ENCODE data around the gene GCC1. TPM values are rescaled to one million over a fixed set of nuclear protein-coding genes. Genes with fewer than 3 reads are reported as not detected.

Gene GCC1, protein sequence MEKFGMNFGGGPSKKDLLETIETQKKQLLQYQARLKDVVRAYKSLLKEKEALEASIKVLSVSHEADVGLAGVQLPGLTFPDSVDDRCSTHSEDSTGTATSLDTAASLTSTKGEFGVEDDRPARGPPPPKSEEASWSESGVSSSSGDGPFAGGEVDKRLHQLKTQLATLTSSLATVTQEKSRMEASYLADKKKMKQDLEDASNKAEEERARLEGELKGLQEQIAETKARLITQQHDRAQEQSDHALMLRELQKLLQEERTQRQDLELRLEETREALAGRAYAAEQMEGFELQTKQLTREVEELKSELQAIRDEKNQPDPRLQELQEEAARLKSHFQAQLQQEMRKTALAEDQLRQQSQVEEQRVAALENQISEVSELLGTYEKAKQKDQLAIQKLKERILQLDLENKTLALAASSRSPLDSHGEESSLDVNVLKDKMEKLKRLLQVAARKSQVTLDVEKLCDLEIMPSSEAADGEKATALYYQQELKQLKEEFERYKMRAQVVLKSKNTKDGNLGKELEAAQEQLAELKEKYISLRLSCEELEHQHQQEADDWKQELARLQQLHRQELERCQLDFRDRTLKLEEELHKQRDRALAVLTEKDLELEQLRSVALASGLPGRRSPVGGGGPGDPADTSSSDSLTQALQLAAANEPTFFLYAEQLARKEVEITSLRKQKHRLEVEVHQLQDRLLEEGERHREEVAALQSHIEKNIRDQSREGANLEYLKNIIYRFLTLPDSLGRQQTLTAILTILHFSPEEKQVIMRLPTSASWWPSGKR
- total RNA-seq: 25.6 and 34.2 TPM in 2 replicates

DNA sequence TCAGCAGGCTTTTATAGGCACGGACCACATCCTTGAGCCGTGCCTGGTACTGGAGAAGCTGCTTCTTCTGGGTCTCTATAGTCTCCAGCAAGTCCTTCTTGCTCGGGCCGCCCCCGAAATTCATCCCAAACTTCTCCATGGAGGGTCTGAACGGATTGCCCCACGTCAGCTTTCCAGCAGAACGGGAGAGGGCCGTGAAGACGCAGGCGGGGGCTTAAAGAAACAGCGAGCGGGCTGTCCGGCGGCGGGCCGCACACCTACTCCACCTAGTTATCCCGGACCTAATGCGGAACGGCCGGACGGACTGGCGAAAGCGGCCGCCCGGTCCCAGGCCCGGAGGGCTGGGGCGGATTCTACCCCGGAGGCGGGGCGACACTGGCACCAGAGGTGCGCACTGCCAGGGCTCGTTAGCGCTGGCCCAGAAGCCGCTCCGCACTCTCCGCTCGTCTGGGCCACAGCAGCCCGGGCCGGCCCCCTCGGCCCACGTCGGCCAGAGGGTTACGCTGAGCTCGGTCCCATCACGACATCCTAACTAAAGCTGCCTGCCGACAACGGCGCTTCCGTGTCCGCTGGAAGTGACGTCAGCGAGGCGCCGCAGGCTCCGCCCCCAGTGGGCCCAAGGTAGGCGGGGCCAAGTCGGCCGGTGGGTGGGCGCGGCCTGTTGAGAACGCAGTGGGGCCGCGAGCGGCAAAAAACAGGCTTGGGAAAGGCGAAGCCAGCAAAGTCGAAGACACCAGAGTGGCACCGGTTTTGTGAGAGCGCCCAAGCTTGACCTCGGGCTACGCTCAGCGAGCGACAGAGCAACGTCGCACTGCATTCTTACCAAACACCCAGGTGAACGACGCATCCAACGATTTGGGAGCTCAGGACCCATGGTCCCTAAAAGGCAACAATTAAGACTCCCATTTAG lies at the start of gene GCC1:
GCC1 (minus strand) TSS at position 553 of the 910 bp plus-strand sequence; CDS start at position 139, 414 bp downstream.

GRCh38 chr7:127618042-127618441 lies 32.6 kb upstream of the GCC1 start, which contains the start of gene PAX4:
TSS of gene PAX4 (minus strand) at chr7:127618142. CDS start at chr7:127615928, 2,214 bp downstream.

GRCh38 chr7:127588019-127588696 lies 2.8 kb upstream of the GCC1 start, which contains the start of gene ARF5:
TSS of gene ARF5 (plus strand) at chr7:127588411. CDS start at chr7:127588499, 88 bp downstream.

Other genes starting within 250 kb of the GCC1 start
- 13.7 and 14.7 TPM in 2 replicates for gene ZNF800, start 192.9 kb downstream of the GCC1 start, total RNA-seq
- gene ARF5, start 2.8 kb upstream of the GCC1 start, total RNA-seq: 131 and 169 TPM in 2 replicates
- gene FSCN3, start 8.1 kb upstream of the GCC1 start, total RNA-seq: 1.0 and 2.0 TPM in 2 replicates
- not detected in 2 replicates for gene PAX4, start 32.5 kb upstream of the GCC1 start, total RNA-seq
- 243 and 280 TPM in 2 replicates for gene SND1, start 66.6 kb upstream of the GCC1 start, total RNA-seq

All from smooth muscle cell of trachea (primary cell).